Caco-2 (cell line): ENCODE data around the gene PDSS2. TPM values are rescaled to one million over a fixed set of nuclear protein-coding genes. Genes with fewer than 3 reads are reported as not detected.

ENCODE experiments used
- BruUV-seq: library from RNA; stranded (reverse); fragments of 400-500 nt; replicated peaks from 2 replicates; lab custom pipeline; 2021; lab: Mats Ljungman, UMichigan
- CTCF ChIA-PET: fragments of 300-600 bp; sonication (Branson Sonifier 250); formaldehyde crosslinking; loops from one replicate; lab custom pipeline; 2022; ENCODE audit warnings: antibody characterized with exemption; lab: Charles Lee
- POLR2A ChIA-PET: fragments of 300-600 bp; sonication (Branson Sonifier 250); formaldehyde crosslinking; loops from one replicate; lab custom pipeline; 2022; ENCODE audit warnings: antibody characterized with exemption; lab: Charles Lee
- DNase-seq, 2 experiments: peaks; one replicate each; pipeline versions ENCODE4 v3.0.0 to v3.0.0-alpha.2; 2020 to 2022
- H3K27me3 ChIP-seq: replicated peaks from 2 replicates; pipeline ENCODE4 v1.6.0; 2011; ENCODE audit warnings: low read length; ENCODE audit not compliant: control insufficient read depth, insufficient read depth
- H3K36me3 ChIP-seq: 2 replicates; pipeline ENCODE4 v1.5.1; 2011; ENCODE audit warnings: low read length; ENCODE audit not compliant: control insufficient read depth, insufficient read depth
- H3K4me1 ChIP-seq: fragments of 250-450 bp; sonication (Bioruptor Pico); 2 replicates; pipeline ENCODE4 v1.5.1; 2020; ENCODE audit warnings: mild to moderate bottlenecking
- H3K4me3 ChIP-seq: 2 replicates; pipeline ENCODE4 v1.5.1; 2011; ENCODE audit warnings: low read depth, mild to moderate bottlenecking, control low read depth, low read length
- H3K9me3 ChIP-seq: fragments of 250-450 bp; sonication (Bioruptor Pico); 2 replicates; pipeline ENCODE4 v1.5.1; 2020; ENCODE audit warnings: mild to moderate bottlenecking, moderate library complexity
- H3K27ac Mint-ChIP-seq: one replicate; pipeline ENCODE4 v1.8.0; 2022; ENCODE audit warnings: mixed read lengths; ENCODE audit not compliant: unreplicated experiment
- H3K27me3 Mint-ChIP-seq: one replicate; pipeline ENCODE4 v1.8.0; 2022; ENCODE audit warnings: mixed read lengths; ENCODE audit not compliant: insufficient read depth, unreplicated experiment
- H3K36me3 Mint-ChIP-seq: one replicate; pipeline ENCODE4 v1.8.0; 2022; ENCODE audit warnings: mild to moderate bottlenecking, mixed read lengths; ENCODE audit not compliant: insufficient read depth, unreplicated experiment
- H3K4me1 Mint-ChIP-seq: one replicate; pipeline ENCODE4 v1.8.0; 2022; ENCODE audit warnings: low read depth, mixed read lengths; ENCODE audit not compliant: unreplicated experiment
- H3K4me3 Mint-ChIP-seq: one replicate; pipeline ENCODE4 v1.8.0; 2022; ENCODE audit warnings: mild to moderate bottlenecking, moderate library complexity, mixed read lengths; ENCODE audit not compliant: unreplicated experiment
- H3K9me3 Mint-ChIP-seq: one replicate; pipeline ENCODE4 v1.8.0; 2022; ENCODE audit warnings: mixed read lengths; ENCODE audit not compliant: unreplicated experiment
- CTCF ChIP-seq, 2 experiments: fragments of 200-600 bp in 1 of 2; IDR thresholded peaks; 1 replicate in 1 of 2; 2 replicates in 1 of 2; pipeline versions ENCODE4 v1.5.1 to v1.8.0; 2011 to 2022; ENCODE audit warnings: antibody characterized with exemption in 1 of 2, control low read depth in 1 of 2, inconsistent platforms in 1 of 2, low read depth in 1 of 2, low read length in 1 of 2, mild to moderate bottlenecking in 1 of 2, moderate library complexity in 1 of 2; ENCODE audit not compliant: insufficient read depth in 1 of 2, severe bottlenecking in 1 of 2, unreplicated experiment in 1 of 2
- intact Hi-C: fragments of 100-400 bp; cut with micrococcal nuclease; formaldehyde crosslinking; loops from one replicate; pipeline ENCODE4 v1.10.0; 2022; ENCODE audit not compliant: unreplicated experiment
- total RNA-seq: library from RNA; stranded (reverse); gene quantifications from 2 replicates; pipeline ENCODE4 v1.2.3, GENCODE V29; 2022

PDSS2 gene
- total RNA-seq, 1 experiment from 2014 or later, result 10.3 TPM

GRCh38 chr6:107392069-107392468 is 67.3 kb downstream of the PDSS2 start:
- ChIA-PET CTCF (no interaction called here), POLR2A (no interaction called here)
- no peaks in the 10 kb centered on the region for H3K27me3 Mint-ChIP-seq

GRCh38 chr6:107390685-107391435 is 68.5 kb downstream of the PDSS2 start:
- Histone ChIP-seq H3K27me3 (no peaks in the 10 kb centered on the region), H3K9me3 (no peaks in the 10 kb centered on the region), H3K36me3 (no peaks in the 10 kb centered on the region), H3K4me3 (no peak overlapping the region), H3K4me1 (no peaks in the 10 kb centered on the region; the same call in 1 of the 2 replicates)
- H3K36me3 Mint-ChIP-seq, result no peaks in the 10 kb centered on the region
- no peaks in the 10 kb centered on the region for H3K27me3 Mint-ChIP-seq
- no peak overlapping the region for H3K27ac Mint-ChIP-seq
- H3K4me3 Mint-ChIP-seq, result no peak overlapping the region
- BruUV-seq, result no TSS peak
- no peak for DNase-seq
- peaks cover 7% of the 10 kb centered on the region for H3K4me1 Mint-ChIP-seq
- no peak for TF ChIP-seq CTCF (IDR thresholded peaks at IDR 0.05; ENCODE audit: insufficient read depth in 1 of 2, low read depth in 1 of 2, low read length in 1 of 2, severe bottlenecking in 1 of 2, unreplicated experiment in 1 of 2)
- H3K9me3 Mint-ChIP-seq, result peaks cover 10% of the 10 kb centered on the region
- ChIA-PET POLR2A (no interaction called here), CTCF (interaction anchor here (0.8 kb wide), 1 partner anchor 73 kb away, joined by 13 read pairs; no protein-coding TSS in a partner anchor)
- intact Hi-C loops, result no loop called here

More at GRCh38 chr6:107392069-107392468, 67.3 kb downstream of the PDSS2 start:
- BruUV-seq, result no TSS peak
- no peak for DNase-seq
- Histone ChIP-seq H3K27me3 (no peaks in the 10 kb centered on the region), H3K36me3 (no peaks in the 10 kb centered on the region), H3K4me3 (no peak overlapping the region), H3K9me3 (no peaks in the 10 kb centered on the region), H3K4me1 (no peaks in the 10 kb centered on the region; the same call in 1 of the 2 replicates)
- Mint-ChIP-seq H3K36me3 (no peaks in the 10 kb centered on the region), H3K9me3 (peaks cover 10% of the 10 kb centered on the region), H3K4me3 (no peak overlapping the region), H3K4me1 (peaks cover 7% of the 10 kb centered on the region), H3K27ac (no peak overlapping the region)
- intact Hi-C loops, result no loop called here
- TF ChIP-seq CTCF (IDR thresholded peaks at IDR 0.05; ENCODE audit: insufficient read depth in 1 of 2, low read depth in 1 of 2, low read length in 1 of 2, severe bottlenecking in 1 of 2, unreplicated experiment in 1 of 2), result no peak

GRCh38 chr6:107390056-107390455 is 69.3 kb downstream of the PDSS2 start:
- Mint-ChIP-seq H3K27me3 (no peaks in the 10 kb centered on the region), H3K27ac (no peak overlapping the region), H3K4me1 (peaks cover 7% of the 10 kb centered on the region), H3K4me3 (no peak overlapping the region), H3K9me3 (peaks cover 10% of the 10 kb centered on the region), H3K36me3 (no peaks in the 10 kb centered on the region)
- ChIA-PET CTCF (no interaction called here), POLR2A (no interaction called here)
- no TSS peak for BruUV-seq
- H3K9me3 ChIP-seq, result no peaks in the 10 kb centered on the region
- no peaks in the 10 kb centered on the region for H3K27me3 ChIP-seq
- TF ChIP-seq CTCF (IDR thresholded peaks at IDR 0.05; ENCODE audit: insufficient read depth in 1 of 2, low read depth in 1 of 2, low read length in 1 of 2, severe bottlenecking in 1 of 2, unreplicated experiment in 1 of 2), result no peak
- H3K36me3 ChIP-seq, result no peaks in the 10 kb centered on the region
- intact Hi-C loops, result no loop called here
- H3K4me1 ChIP-seq, result no peaks in the 10 kb centered on the region; the same call in 1 of the 2 replicates
- no peak overlapping the region for H3K4me3 ChIP-seq
- no peak for DNase-seq
